WTC11 (cell line): ENCODE results near the gene TMF1. TPM values are rescaled to one million over a fixed set of nuclear protein-coding genes. Genes with fewer than 3 reads are reported as not detected.

Experiments used
- ATAC-seq: fragments of 200-7000 bp; cut with Tn5 transposase; 2 replicates; pipeline ENCODE4 v1.10.0; 2021; ENCODE audit warnings: mild to moderate bottlenecking, moderate library complexity
- CTCF ChIA-PET: fragments of 300-600 bp; sonication (Branson Sonifier 250); formaldehyde crosslinking; loops from one replicate; lab custom pipeline; 2021; ENCODE audit warnings: antibody characterized with exemption; lab: Charles Lee
- POLR2A ChIA-PET: fragments of 350-600 bp; sonication (Branson Sonifier 250); formaldehyde crosslinking; loops from one replicate; lab custom pipeline; 2021; ENCODE audit warnings: antibody characterized with exemption; lab: Charles Lee
- DNase-seq: peaks from one replicate; pipeline ENCODE4 v3.0.0; 2021; ENCODE audit warnings: low spot score
- H3K27ac Mint-ChIP-seq: 2 replicates; pipeline ENCODE4 v1.8.0; 2021; ENCODE audit warnings: mixed read lengths
- H3K27me3 Mint-ChIP-seq: 2 replicates; pipeline ENCODE4 v1.8.0; 2021; ENCODE audit warnings: low read depth, mild to moderate bottlenecking, moderate library complexity, mixed read lengths
- H3K36me3 Mint-ChIP-seq: 2 replicates; pipeline ENCODE4 v1.8.0; 2021; ENCODE audit warnings: mixed read lengths
- H3K4me1 Mint-ChIP-seq: 2 replicates; pipeline ENCODE4 v1.8.0; 2022; ENCODE audit warnings: mixed read lengths
- H3K4me3 Mint-ChIP-seq: 2 replicates; pipeline ENCODE4 v1.8.0; 2021; ENCODE audit warnings: mild to moderate bottlenecking, moderate library complexity, mixed read lengths
- H3K9me3 Mint-ChIP-seq: 2 replicates; pipeline ENCODE4 v1.8.0; 2021; ENCODE audit warnings: mixed read lengths
- ATF1 ChIP-seq: sonication (generic); formaldehyde crosslinking; IDR thresholded peaks from 2 replicates; pipeline ENCODE4 v1.8.1; 2023; ENCODE audit warnings: mild to moderate bottlenecking, moderate library complexity, missing genetic modification reagents
- CBFB ChIP-seq: sonication (generic); formaldehyde crosslinking; IDR thresholded peaks from 2 replicates; pipeline ENCODE4 v1.8.1; 2022; ENCODE audit warnings: mild to moderate bottlenecking, low read depth, missing genetic modification reagents
- CREM ChIP-seq: sonication (generic); formaldehyde crosslinking; IDR thresholded peaks from 2 replicates; pipeline ENCODE4 v1.8.1; 2022; ENCODE audit warnings: mild to moderate bottlenecking, missing genetic modification reagents, moderate library complexity
- EMX1 ChIP-seq: fragments of 250-450 bp; sonication (Bioruptor Pico); IDR thresholded peaks from 2 replicates; pipeline ENCODE4 v1.8.0; 2021; ENCODE audit warnings: mild to moderate bottlenecking
- ESRRA ChIP-seq: sonication (generic); formaldehyde crosslinking; IDR thresholded peaks from 2 replicates; pipeline ENCODE4 v1.8.1; 2022; ENCODE audit warnings: mild to moderate bottlenecking, missing genetic modification reagents, borderline replicate concordance
- MXD4 ChIP-seq: fragments of 250-450 bp; sonication (Bioruptor Pico); IDR thresholded peaks from 2 replicates; pipeline ENCODE4 v1.8.0; 2021; ENCODE audit warnings: mild to moderate bottlenecking, moderate library complexity, borderline replicate concordance
- OVOL2 ChIP-seq: fragments of 250-450 bp; sonication (Bioruptor Pico); IDR thresholded peaks from 2 replicates; pipeline ENCODE4 v1.9.0; 2021; ENCODE audit warnings: mild to moderate bottlenecking, borderline replicate concordance
- SMAD3 ChIP-seq: sonication (generic); formaldehyde crosslinking; IDR thresholded peaks from 2 replicates; pipeline ENCODE4 v1.8.0; 2022; ENCODE audit warnings: missing genetic modification reagents, mild to moderate bottlenecking, borderline replicate concordance
- SOX15 ChIP-seq: fragments of 250-450 bp; sonication (Bioruptor Pico); IDR thresholded peaks from 2 replicates; pipeline ENCODE4 v1.9.0; 2021; ENCODE audit warnings: mild to moderate bottlenecking
- SP1 ChIP-seq: sonication (generic); formaldehyde crosslinking; conservative IDR thresholded peaks from 2 replicates; pipeline ENCODE4 v1.8.1; 2022; ENCODE audit warnings: missing genetic modification reagents
- TCF7 ChIP-seq: sonication (generic); formaldehyde crosslinking; IDR thresholded peaks from 2 replicates; pipeline ENCODE4 v1.8.0; 2022; ENCODE audit warnings: mild to moderate bottlenecking, low read depth, missing genetic modification reagents, moderate library complexity
- TEAD1 ChIP-seq: sonication (generic); formaldehyde crosslinking; IDR thresholded peaks from 2 replicates; pipeline ENCODE4 v1.8.0; 2022; ENCODE audit warnings: mild to moderate bottlenecking, missing genetic modification reagents
- ZNF396 ChIP-seq: fragments of 250-450 bp; sonication (Bioruptor Pico); IDR thresholded peaks from 2 replicates; pipeline ENCODE4 v1.8.0; 2021; ENCODE audit warnings: mild to moderate bottlenecking, moderate library complexity, borderline replicate concordance
- ZNF416 ChIP-seq: fragments of 250-450 bp; sonication (Bioruptor Pico); IDR thresholded peaks from 2 replicates; pipeline ENCODE4 v1.9.0; 2021; ENCODE audit warnings: mild to moderate bottlenecking, inconsistent platforms
- total RNA-seq: library from RNA; stranded (reverse); gene quantifications from 3 replicates; pipeline ENCODE4 v1.2.3, GENCODE V29; 2021
- TF ChIP-seq, protein P1 (sequence below): fragments of 200-600 bp; IDR thresholded peaks from 2 replicates; pipeline ENCODE4 v1.8.0; 2022; ENCODE audit warnings: antibody characterized with exemption
- TF ChIP-seq, protein P2 (sequence below): sonication (generic); formaldehyde crosslinking; IDR thresholded peaks from 2 replicates; pipeline ENCODE4 v1.8.1; 2022; ENCODE audit warnings: mild to moderate bottlenecking, missing genetic modification reagents, moderate library complexity, borderline replicate concordance
- TF ChIP-seq, protein P3 (sequence below): sonication (generic); formaldehyde crosslinking; IDR thresholded peaks from 2 replicates; pipeline ENCODE4 v1.8.1; 2022; ENCODE audit warnings: low read depth, missing genetic modification reagents, borderline replicate concordance
- TF ChIP-seq, protein P4 (sequence below): fragments of 250-450 bp; sonication (Bioruptor Pico); IDR thresholded peaks from 2 replicates; pipeline ENCODE4 v1.9.0; 2021; ENCODE audit warnings: mild to moderate bottlenecking, borderline replicate concordance
- TF ChIP-seq, protein P5 (sequence below): sonication (generic); formaldehyde crosslinking; IDR thresholded peaks from 2 replicates; pipeline ENCODE4 v1.8.0; 2022; ENCODE audit warnings: mild to moderate bottlenecking, missing genetic modification reagents
- TF ChIP-seq, protein P6 (sequence below): sonication (generic); formaldehyde crosslinking; IDR thresholded peaks from 2 replicates; pipeline ENCODE4 v1.8.1; 2022; ENCODE audit warnings: low read depth, mild to moderate bottlenecking, moderate library complexity, missing genetic modification reagents, borderline replicate concordance
- TF ChIP-seq, protein P7 (sequence below): sonication (generic); formaldehyde crosslinking; IDR thresholded peaks from 2 replicates; pipeline ENCODE4 v1.8.0; 2022; ENCODE audit warnings: mild to moderate bottlenecking, missing genetic modification reagents

TMF1 gene
- total RNA-seq, 1 experiment from 2014 or later: 23.9 TPM

DNA sequence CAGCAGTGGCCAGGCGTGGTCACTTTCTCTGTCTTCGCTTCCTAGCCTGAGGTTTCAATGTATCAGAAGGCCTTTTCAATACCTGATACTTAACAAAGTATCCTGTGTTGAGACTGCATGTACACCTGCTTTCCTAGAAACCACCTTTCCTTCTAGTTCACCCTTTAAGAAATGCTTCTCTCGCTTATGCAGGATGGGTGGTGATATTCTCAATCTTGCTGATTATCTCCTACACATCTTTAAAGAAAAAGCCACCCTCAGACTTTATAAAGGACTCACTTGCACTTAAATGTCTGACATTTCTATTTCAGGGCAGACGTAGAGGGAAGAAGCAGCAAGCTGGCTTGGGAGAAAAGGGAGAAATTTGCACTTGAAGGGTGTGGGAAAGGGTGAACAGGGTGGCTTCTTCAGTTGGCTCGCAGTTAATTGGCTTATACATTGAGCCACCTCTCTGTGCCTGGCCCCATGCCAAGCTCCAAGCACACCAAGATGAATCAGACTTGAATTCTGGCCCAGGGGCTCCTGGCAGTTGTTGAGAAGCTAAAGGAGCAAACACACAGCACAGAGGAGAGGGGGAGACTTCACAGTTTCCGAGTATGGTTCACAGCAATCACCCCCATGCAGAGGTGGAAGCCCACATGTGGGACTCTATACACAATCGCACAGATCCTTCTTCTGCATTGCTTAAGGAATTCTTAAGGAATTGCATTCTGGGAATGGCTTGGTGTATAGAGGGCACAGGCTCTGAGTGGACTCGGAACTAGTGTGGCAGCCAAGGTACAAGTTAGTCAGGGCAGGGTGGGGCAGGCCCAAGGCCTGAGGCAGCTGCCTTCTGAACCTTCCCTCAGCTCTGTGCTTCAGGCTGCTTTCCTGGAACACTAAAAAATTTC, 33.9 kb upstream of the TMF1 start:
- no peak for DNase-seq
- H3K36me3 Mint-ChIP-seq: no peaks in the 10 kb centered on the region
- no peak for TF ChIP-seq SMAD3 (CRISPR knock-in tag)
- no peak for TF ChIP-seq TEAD1
- TF ChIP-seq, protein P1, sequence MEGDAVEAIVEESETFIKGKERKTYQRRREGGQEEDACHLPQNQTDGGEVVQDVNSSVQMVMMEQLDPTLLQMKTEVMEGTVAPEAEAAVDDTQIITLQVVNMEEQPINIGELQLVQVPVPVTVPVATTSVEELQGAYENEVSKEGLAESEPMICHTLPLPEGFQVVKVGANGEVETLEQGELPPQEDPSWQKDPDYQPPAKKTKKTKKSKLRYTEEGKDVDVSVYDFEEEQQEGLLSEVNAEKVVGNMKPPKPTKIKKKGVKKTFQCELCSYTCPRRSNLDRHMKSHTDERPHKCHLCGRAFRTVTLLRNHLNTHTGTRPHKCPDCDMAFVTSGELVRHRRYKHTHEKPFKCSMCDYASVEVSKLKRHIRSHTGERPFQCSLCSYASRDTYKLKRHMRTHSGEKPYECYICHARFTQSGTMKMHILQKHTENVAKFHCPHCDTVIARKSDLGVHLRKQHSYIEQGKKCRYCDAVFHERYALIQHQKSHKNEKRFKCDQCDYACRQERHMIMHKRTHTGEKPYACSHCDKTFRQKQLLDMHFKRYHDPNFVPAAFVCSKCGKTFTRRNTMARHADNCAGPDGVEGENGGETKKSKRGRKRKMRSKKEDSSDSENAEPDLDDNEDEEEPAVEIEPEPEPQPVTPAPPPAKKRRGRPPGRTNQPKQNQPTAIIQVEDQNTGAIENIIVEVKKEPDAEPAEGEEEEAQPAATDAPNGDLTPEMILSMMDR: no peak
- TF ChIP-seq, protein P2, sequence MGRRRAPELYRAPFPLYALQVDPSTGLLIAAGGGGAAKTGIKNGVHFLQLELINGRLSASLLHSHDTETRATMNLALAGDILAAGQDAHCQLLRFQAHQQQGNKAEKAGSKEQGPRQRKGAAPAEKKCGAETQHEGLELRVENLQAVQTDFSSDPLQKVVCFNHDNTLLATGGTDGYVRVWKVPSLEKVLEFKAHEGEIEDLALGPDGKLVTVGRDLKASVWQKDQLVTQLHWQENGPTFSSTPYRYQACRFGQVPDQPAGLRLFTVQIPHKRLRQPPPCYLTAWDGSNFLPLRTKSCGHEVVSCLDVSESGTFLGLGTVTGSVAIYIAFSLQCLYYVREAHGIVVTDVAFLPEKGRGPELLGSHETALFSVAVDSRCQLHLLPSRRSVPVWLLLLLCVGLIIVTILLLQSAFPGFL: no peak
- no peak for TF ChIP-seq EMX1
- no peak for TF ChIP-seq TCF7
- TF ChIP-seq ESRRA: no peak
- TF ChIP-seq, protein P3, sequence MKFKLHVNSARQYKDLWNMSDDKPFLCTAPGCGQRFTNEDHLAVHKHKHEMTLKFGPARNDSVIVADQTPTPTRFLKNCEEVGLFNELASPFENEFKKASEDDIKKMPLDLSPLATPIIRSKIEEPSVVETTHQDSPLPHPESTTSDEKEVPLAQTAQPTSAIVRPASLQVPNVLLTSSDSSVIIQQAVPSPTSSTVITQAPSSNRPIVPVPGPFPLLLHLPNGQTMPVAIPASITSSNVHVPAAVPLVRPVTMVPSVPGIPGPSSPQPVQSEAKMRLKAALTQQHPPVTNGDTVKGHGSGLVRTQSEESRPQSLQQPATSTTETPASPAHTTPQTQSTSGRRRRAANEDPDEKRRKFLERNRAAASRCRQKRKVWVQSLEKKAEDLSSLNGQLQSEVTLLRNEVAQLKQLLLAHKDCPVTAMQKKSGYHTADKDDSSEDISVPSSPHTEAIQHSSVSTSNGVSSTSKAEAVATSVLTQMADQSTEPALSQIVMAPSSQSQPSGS (CRISPR knock-in tag): no peak
- no peak for TF ChIP-seq OVOL2 (CRISPR knock-in tag)
- no peak for TF ChIP-seq ATF1 (CRISPR knock-in tag)
- TF ChIP-seq ZNF396 (CRISPR knock-in tag): no peak
- TF ChIP-seq, protein P4, sequence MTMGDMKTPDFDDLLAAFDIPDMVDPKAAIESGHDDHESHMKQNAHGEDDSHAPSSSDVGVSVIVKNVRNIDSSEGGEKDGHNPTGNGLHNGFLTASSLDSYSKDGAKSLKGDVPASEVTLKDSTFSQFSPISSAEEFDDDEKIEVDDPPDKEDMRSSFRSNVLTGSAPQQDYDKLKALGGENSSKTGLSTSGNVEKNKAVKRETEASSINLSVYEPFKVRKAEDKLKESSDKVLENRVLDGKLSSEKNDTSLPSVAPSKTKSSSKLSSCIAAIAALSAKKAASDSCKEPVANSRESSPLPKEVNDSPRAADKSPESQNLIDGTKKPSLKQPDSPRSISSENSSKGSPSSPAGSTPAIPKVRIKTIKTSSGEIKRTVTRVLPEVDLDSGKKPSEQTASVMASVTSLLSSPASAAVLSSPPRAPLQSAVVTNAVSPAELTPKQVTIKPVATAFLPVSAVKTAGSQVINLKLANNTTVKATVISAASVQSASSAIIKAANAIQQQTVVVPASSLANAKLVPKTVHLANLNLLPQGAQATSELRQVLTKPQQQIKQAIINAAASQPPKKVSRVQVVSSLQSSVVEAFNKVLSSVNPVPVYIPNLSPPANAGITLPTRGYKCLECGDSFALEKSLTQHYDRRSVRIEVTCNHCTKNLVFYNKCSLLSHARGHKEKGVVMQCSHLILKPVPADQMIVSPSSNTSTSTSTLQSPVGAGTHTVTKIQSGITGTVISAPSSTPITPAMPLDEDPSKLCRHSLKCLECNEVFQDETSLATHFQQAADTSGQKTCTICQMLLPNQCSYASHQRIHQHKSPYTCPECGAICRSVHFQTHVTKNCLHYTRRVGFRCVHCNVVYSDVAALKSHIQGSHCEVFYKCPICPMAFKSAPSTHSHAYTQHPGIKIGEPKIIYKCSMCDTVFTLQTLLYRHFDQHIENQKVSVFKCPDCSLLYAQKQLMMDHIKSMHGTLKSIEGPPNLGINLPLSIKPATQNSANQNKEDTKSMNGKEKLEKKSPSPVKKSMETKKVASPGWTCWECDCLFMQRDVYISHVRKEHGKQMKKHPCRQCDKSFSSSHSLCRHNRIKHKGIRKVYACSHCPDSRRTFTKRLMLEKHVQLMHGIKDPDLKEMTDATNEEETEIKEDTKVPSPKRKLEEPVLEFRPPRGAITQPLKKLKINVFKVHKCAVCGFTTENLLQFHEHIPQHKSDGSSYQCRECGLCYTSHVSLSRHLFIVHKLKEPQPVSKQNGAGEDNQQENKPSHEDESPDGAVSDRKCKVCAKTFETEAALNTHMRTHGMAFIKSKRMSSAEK (CRISPR knock-in tag): no peak
- TF ChIP-seq MXD4 (CRISPR knock-in tag): no peak
- TF ChIP-seq, all 79 proteins: peak for 0
- Mint-ChIP-seq H3K9me3 (no peaks in the 10 kb centered on the region), H3K4me1 (peaks cover 54% of the 10 kb centered on the region), H3K27ac (no peak overlapping the region), H3K27me3 (no peaks in the 10 kb centered on the region), H3K4me3 (peak overlapping the region; percentile 92)
- ChIA-PET POLR2A (no interaction called here), CTCF (interaction anchor here (0.7 to 1.6 kb wide), 2 partner anchors 33 to 221 kb away, joined by 3 read pairs; no protein-coding TSS in a partner anchor)
- ATAC-seq: no peak

DNA sequence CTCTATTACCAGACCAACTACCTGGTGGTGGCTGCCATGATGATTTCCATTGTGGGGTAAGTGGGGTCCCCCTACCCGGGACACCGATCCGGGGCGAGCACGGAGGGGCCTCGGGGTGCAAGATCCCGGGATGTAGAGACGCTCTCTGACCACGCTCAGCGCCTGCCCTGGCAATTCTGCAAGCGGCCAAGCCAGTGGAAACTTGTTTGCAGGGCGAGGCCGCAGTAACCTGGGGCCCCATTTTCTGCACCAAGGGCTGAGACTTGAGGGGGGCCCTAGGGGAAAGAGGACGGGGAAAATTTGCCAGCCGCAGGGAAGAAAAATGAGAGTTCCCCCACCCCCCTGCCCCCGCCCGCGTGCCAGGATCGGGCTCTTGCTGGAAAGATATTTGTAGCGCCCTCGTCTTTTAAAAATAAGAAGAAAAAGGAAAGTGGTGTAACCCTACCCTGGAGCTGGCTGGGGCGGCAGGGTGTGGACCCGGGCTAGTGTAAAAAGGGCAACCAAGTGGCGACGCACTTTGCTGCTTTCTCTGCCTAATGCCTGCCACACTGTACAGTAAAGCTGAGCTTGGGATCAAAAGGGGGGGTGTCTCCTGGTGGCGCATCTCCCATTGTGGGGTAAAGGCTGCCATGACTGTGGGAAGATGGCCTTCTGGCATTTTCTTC, 33.2 kb upstream of the TMF1 start:
- Mint-ChIP-seq H3K4me3 (peak overlapping the region; percentile 92), H3K9me3 (no peaks in the 10 kb centered on the region), H3K36me3 (no peaks in the 10 kb centered on the region), H3K27ac (no peak overlapping the region), H3K4me1 (peaks cover 61% of the 10 kb centered on the region), H3K27me3 (no peaks in the 10 kb centered on the region)
- ATAC-seq (peak; percentile 6), DNase-seq (no peak)
- ChIA-PET CTCF (interaction anchor here (0.6 to 1.6 kb wide), 3 partner anchors 33 to 338 kb away, joined by 3 read pairs; no protein-coding TSS in a partner anchor), POLR2A (no interaction called here)
- TF ChIP-seq SP1 (CRISPR knock-in tag) (no peak), SOX15 (CRISPR knock-in tag) (no peak), ZNF396 (CRISPR knock-in tag) (no peak), CREM (0 out of 2 replicates have a peak, but pooled peaks have one; percentile 18), CBFB (CRISPR knock-in tag) (no peak), ZNF416 (CRISPR knock-in tag) (no peak)
- TF ChIP-seq, protein P5, sequence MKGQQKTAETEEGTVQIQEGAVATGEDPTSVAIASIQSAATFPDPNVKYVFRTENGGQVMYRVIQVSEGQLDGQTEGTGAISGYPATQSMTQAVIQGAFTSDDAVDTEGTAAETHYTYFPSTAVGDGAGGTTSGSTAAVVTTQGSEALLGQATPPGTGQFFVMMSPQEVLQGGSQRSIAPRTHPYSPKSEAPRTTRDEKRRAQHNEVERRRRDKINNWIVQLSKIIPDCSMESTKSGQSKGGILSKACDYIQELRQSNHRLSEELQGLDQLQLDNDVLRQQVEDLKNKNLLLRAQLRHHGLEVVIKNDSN (CRISPR knock-in tag): no peak
- TF ChIP-seq, protein P6, sequence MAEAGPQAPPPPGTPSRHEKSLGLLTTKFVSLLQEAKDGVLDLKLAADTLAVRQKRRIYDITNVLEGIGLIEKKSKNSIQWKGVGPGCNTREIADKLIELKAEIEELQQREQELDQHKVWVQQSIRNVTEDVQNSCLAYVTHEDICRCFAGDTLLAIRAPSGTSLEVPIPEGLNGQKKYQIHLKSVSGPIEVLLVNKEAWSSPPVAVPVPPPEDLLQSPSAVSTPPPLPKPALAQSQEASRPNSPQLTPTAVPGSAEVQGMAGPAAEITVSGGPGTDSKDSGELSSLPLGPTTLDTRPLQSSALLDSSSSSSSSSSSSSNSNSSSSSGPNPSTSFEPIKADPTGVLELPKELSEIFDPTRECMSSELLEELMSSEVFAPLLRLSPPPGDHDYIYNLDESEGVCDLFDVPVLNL (CRISPR knock-in tag): no peak
- TF ChIP-seq, protein P7, sequence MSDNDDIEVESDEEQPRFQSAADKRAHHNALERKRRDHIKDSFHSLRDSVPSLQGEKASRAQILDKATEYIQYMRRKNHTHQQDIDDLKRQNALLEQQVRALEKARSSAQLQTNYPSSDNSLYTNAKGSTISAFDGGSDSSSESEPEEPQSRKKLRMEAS (CRISPR knock-in tag): 0 out of 2 replicates have a peak, but pooled peaks have one; percentile 39
